Keratinocyte (primary cell): ENCODE data around the gene ANKZF1. TPM values are rescaled to one million over a fixed set of nuclear protein-coding genes. Genes with fewer than 3 reads are reported as not detected.
A peak's percentile ranks its signal among the peaks of the same experiment; 100 is the strongest.

Source experiments
- DNase-seq: peaks from one replicate; pipeline ENCODE4 v3.0.0-alpha.2; 2011; ENCODE audit warnings: low read depth, missing footprints, low spot score
- FAIRE-seq: peaks from 2 replicates; lab custom pipeline; 2011; peaks lifted over from hg19 to GRCh38; lab: Jason Lieb, UNC
- H2AFZ ChIP-seq: 2 replicates; pipeline ENCODE4 v1.6.0; 2012; ENCODE audit warnings: low read length, control low read depth, inconsistent platforms; ENCODE audit not compliant: control insufficient read depth
- H3K27ac ChIP-seq: 2 replicates; pipeline ENCODE4 v1.5.1; 2011; ENCODE audit warnings: low read length; ENCODE audit not compliant: control insufficient read depth, insufficient read depth
- H3K27me3 ChIP-seq: 3 replicates; pipeline ENCODE4 v1.6.0; 2011; ENCODE audit warnings: low read length; ENCODE audit not compliant: control insufficient read depth, insufficient read depth; ENCODE audit errors: extremely low read depth
- H3K36me3 ChIP-seq, 2 experiments: 2 replicates in 1 of 2; 3 replicates in 1 of 2; pipeline ENCODE4 v1.5.1; 2011; ENCODE audit warnings: low read length in 2 of 2, mild to moderate bottlenecking in 1 of 2; ENCODE audit not compliant: control insufficient read depth in 2 of 2, insufficient read depth in 2 of 2; ENCODE audit errors: extremely low read depth in 1 of 2
- H3K4me1 ChIP-seq: 3 replicates; pipeline ENCODE4 v1.5.1; 2011; ENCODE audit warnings: low read length; ENCODE audit not compliant: control insufficient read depth, insufficient read depth; ENCODE audit errors: extremely low read depth
- H3K4me2 ChIP-seq: 3 replicates; pipeline ENCODE4 v1.6.0; 2011; ENCODE audit warnings: low read depth, low read length; ENCODE audit not compliant: control insufficient read depth, insufficient read depth; ENCODE audit errors: extremely low read depth
- H3K4me3 ChIP-seq, 3 experiments: fragments of 200-600 bp in 1 of 3; sonication (generic) in 1 of 3; 2 replicates in 2 of 3; 3 replicates in 1 of 3; pipeline ENCODE4 v1.5.1; 2011 to 2016; ENCODE audit warnings: low read length in 3 of 3, mild to moderate bottlenecking in 3 of 3, control low read depth in 2 of 3, inconsistent platforms in 1 of 3, low read depth in 1 of 3, mixed read lengths in 1 of 3, mixed run types in 1 of 3, moderate library complexity in 1 of 3; ENCODE audit not compliant: control insufficient read depth in 2 of 3, insufficient read depth in 2 of 3; ENCODE audit errors: extremely low read depth in 1 of 3
- H3K79me2 ChIP-seq: 2 replicates; pipeline ENCODE4 v1.6.0; 2012; ENCODE audit warnings: low read length; ENCODE audit not compliant: control insufficient read depth, insufficient read depth
- H3K9ac ChIP-seq: 3 replicates; pipeline ENCODE4 v1.6.0; 2011; ENCODE audit warnings: low read length; ENCODE audit not compliant: control insufficient read depth, insufficient read depth; ENCODE audit errors: extremely low read depth
- H3K9me1 ChIP-seq: 3 replicates; pipeline ENCODE4 v1.6.0; 2011; ENCODE audit warnings: low read length; ENCODE audit not compliant: control insufficient read depth, insufficient read depth; ENCODE audit errors: extremely low read depth
- H3K9me3 ChIP-seq: 2 replicates; pipeline ENCODE4 v1.5.1; 2012; ENCODE audit warnings: low read depth, low read length; ENCODE audit not compliant: control insufficient read depth
- H4K20me1 ChIP-seq: 3 replicates; pipeline ENCODE4 v1.6.0; 2011; ENCODE audit warnings: low read length; ENCODE audit not compliant: control insufficient read depth, insufficient read depth; ENCODE audit errors: extremely low read depth
- CTCF ChIP-seq, 3 experiments: IDR thresholded peaks in 1 of 3; conservative IDR thresholded peaks in 1 of 3; optimal IDR thresholded peaks in 1 of 3; 2 replicates in 2 of 3; 3 replicates in 1 of 3; pipeline versions ENCODE3 to v1.5.1; 2011; ENCODE audit warnings: low read length in 3 of 3, mild to moderate bottlenecking in 3 of 3, moderate library complexity in 2 of 3, control low read depth in 1 of 3, inconsistent platforms in 1 of 3; ENCODE audit not compliant: insufficient read depth in 2 of 3; ENCODE audit errors: extremely low read depth in 1 of 3
- EZH2 ChIP-seq: IDR thresholded peaks from one replicate; pipeline ENCODE4 v1.6.1; 2012; ENCODE audit warnings: inconsistent platforms, mild to moderate bottlenecking, low read length, moderate library complexity
- dilution Hi-C: fragments of 300-500 bp; cut with MboI; formaldehyde crosslinking; loops from one replicate; pipeline ENCODE4 v1.7.0; 2020; ENCODE audit warnings: low sequenced_read_pairs; ENCODE audit not compliant: extremely low pct_ligation_motif_present
- polyA plus RNA-seq, 5 experiments: library from polyadenylated mRNA; depleted of rRNA in 3 of 5; stranded (reverse) in 3 of 5; stranded (forward) in 1 of 5; unstranded in 1 of 5; fragments of >200 nt; gene quantifications; 1 replicate in 1 of 5; 2 replicates in 3 of 5; 3 replicates in 1 of 5; pipeline versions ENCODE4 v1.2.1 to v1.2.3, GENCODE V29; 2011 to 2012; ENCODE audit warnings: missing spikeins in 2 of 5, low read depth in 1 of 5, low replicate concordance in 1 of 5

The ANKZF1 gene
- polyA plus RNA-seq, 1 donor (not counting 4 experiments of a cell fraction or from before 2014, with no cell fraction given) = 35.1 TPM

- no peak for DNase-seq
- H3K27ac ChIP-seq = peak overlapping the region; percentile 91
- peak overlapping the region; percentile 94 for H3K9ac ChIP-seq
- H3K9me3 ChIP-seq = no peaks in the 10 kb centered on the region
- H3K27me3 ChIP-seq = no peaks in the 10 kb centered on the region
- peaks cover 35% of the 10 kb centered on the region for H3K79me2 ChIP-seq
- H3K4me2 ChIP-seq = peak overlapping the region; percentile 70
- FAIRE-seq = peak; percentile 36
- H3K36me3 ChIP-seq = peaks cover 29 to 40% of the 10 kb centered on the region in 2 experiments
- TF ChIP-seq CTCF (optimal IDR thresholded peaks at IDR 0.05 in 1 of 3, IDR thresholded peaks at IDR 0.05 in 1 of 3, conservative IDR thresholded peaks at IDR 0.05 in 1 of 3; ENCODE audit: extremely low read depth in 1 of 3, insufficient read depth in 2 of 3, low read length in 3 of 3) = no peak
- TF ChIP-seq EZH2 = no peak
- H3K4me3 ChIP-seq = peak overlapping the region; percentile 74 to 90 (median 83)
- peaks cover 3% of the 10 kb centered on the region for H3K9me1 ChIP-seq
- no peaks in the 10 kb centered on the region for H4K20me1 ChIP-seq
- dilution Hi-C loops = no loop called here
- H2AFZ ChIP-seq = peak overlapping the region; percentile 45
- peaks cover 19% of the 10 kb centered on the region for H3K4me1 ChIP-seq
Measured at GRCh38 chr2:219230059-219230540, 494 bp downstream of the ANKZF1 start.

GRCh38 chr2:219234331-219234730 is 4.7 kb downstream of the ANKZF1 start:
- H3K9me1 ChIP-seq = no peaks in the 10 kb centered on the region
- peaks cover 39 to 61% of the 10 kb centered on the region in 2 experiments for H3K36me3 ChIP-seq
- no peaks in the 10 kb centered on the region for H3K27me3 ChIP-seq
- no peak overlapping the region for H2AFZ ChIP-seq
- H3K79me2 ChIP-seq = peaks cover 11% of the 10 kb centered on the region
- H3K9ac ChIP-seq = no peak overlapping the region
- no peaks in the 10 kb centered on the region for H4K20me1 ChIP-seq
- FAIRE-seq (no peak), DNase-seq (no peak)
- TF ChIP-seq EZH2 (no peak), CTCF (optimal IDR thresholded peaks at IDR 0.05 in 1 of 3, IDR thresholded peaks at IDR 0.05 in 1 of 3, conservative IDR thresholded peaks at IDR 0.05 in 1 of 3; ENCODE audit: extremely low read depth in 1 of 3, insufficient read depth in 2 of 3, low read length in 3 of 3) (no peak)
- no peak overlapping the region for H3K4me3 ChIP-seq
- H3K9me3 ChIP-seq = no peaks in the 10 kb centered on the region
- H3K4me1 ChIP-seq = peaks cover 4% of the 10 kb centered on the region
- no peak overlapping the region for H3K4me2 ChIP-seq
- H3K27ac ChIP-seq = no peak overlapping the region
- dilution Hi-C loops = no loop called here
